ENCODE data around the gene ZBTB20. TPM values are rescaled to one million over a fixed set of nuclear protein-coding genes. Genes with fewer than 3 reads are reported as not detected.

ZBTB20 gene
- total RNA-seq, 1 experiment from 2014 or later, result 2.5 TPM

DNA sequence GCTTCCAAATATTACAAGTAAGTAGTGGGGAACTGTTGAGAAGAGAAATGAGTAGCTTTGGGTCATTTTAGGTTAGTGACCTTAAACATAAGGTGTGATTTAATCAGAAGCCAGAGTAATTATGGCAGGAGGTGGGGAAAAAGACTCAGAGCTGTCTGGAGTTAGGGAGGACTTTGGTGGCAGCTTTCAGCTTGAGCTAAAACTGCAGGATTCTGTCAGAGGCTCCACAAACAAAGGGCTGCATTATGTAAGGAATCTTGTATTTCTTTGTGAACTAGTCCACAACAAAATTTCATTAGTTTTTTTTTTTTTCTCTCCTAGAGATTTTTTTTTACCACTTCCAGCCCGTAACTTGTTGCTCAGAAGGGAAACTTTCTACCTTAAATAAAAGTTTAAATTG is 507.9 kb downstream of the ZBTB20 start:
- DNase-seq (ENCODE audit: low read depth), result no peak

DNA sequence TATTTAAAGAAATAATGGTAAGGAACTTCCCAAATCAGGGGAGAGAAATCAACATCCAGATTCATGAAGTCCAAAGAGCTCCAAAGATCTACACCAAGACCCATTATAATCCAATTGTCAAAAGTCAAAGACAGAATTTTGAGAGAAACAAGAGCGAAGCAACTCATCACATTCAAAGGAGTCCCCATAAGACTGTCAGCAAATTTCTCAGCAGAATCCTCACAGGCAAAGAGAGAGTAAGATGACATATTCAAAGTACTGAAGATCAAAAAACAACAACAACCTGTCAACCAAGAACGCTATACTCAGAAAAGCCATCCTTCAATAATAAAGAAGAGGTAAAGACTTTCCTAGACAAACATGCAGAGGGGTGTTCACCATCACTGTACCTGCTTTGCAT is 511.2 kb downstream of the ZBTB20 start:
- no peak for DNase-seq (ENCODE audit: low read depth)

DNA sequence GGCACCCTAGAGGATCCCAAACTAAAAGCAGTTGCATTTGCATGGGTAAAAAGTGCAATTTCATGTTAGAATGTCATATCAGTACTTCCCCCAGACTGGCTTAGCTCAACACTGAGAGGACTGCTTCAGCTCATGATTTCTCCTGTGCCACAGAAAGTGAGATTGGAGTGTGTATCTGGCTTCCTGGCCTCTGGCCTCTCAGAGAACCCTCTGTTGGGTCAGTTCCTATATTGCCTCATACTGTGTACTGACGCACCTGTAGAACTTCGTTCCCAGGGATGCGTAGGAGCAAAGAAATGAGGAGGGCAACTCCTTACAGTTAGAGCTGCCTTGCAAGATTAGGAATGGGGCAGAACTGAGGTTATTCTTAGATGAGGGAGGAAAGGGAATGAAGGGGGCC is 512.5 kb downstream of the ZBTB20 start:
- no peak for DNase-seq (ENCODE audit: low read depth)

DNA sequence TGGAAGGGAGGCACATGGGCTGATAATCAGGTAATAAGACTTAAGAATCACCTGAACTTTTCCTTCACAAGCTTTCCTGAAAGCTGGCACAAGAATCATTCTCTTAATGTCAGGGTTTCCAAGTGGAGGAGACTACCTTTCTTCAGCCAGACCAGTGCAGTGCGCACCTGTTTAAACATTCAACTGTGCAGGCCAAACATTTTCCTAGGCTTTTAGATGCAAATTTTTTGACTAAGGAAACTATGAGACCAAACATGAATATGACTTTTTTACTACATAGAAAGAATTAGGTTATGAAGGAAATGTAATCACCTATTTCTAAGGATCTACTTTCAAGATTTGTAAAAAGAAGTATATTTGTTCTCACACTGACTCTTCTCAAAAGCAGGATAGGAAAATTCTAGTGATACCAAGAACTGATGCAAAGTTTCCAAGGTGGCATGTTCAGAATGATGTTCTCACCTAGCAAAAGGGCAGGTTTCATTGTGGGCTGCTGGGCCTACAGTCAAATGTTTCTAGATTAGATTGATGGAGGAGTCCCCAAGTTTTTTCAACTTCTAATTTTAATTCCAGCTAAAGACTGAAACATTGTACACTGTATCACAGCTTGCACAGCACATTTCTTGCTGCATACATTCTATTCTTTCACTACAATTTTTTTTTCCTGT is 514.2 kb downstream of the ZBTB20 start:
- DNase-seq (ENCODE audit: low read depth), result no peak

DNA sequence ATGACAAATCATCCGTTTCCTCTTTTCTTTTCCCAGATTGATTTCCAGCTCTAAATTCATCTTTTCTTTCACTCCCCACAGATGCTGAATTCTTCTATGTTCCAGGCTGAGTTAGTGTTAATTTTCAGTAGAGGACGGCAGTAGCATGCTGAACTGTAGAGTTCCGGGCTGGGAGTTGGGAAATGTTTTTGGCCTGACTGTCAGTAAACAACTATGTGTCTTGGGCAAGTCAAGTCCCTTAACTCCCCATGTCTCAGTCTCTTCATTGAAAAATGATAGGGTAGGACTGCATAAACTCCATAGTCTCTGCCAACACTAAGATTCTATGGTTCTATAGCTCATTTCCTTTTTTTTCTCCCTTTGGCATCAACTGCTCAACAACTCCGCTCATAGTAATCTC is 519.3 kb downstream of the ZBTB20 start:
- no peak for DNase-seq (ENCODE audit: low read depth)

DNA sequence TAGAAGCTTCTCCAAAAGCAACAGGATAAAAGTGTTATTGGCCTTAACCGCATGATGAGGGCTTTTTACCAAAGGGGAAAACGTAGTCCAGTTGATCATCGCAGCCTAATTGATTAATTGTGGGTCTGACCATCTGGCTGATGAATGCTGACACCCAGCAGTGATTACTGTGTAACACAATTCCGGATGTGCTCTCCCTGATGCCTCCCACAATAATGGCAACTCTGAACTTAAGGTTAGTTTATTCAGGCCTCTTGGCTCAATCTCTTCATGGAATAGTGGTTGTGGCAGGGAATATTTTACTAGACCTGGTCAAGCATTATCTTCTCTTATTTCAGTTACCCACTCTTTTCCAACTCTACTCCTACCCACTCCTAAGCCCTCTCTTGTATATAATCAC is 520.3 kb downstream of the ZBTB20 start:
- no peak for DNase-seq (ENCODE audit: low read depth)

DNA sequence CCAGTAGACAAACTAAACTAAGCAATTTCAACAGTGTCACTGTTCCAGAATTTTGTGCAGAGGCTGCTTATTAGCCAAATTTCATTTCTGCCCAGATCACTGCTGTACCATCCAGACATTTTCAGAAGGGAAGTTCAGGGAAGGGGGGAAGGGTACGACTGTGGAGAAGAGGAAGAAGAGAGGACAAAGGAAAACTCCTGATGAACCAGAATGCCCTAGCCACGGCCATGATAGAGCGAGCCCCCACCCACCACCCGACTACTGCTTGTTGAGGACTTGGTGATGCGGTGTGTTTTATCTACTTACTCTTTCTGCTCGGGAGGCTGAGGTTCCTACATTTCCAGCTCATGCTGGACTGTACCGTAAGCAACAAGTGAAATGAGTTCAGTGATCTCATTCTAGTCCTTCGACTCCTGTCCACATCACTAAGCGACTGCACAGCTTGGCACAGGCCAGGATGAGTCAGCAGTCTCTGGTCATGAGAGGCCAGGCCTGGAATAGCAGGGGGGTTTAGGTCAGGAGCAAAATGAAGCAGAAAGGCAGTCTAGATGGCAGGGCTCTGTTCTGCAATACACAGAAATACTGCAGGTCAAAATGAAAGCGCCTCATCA is 522.4 kb downstream of the ZBTB20 start:
- peak; percentile 96 for DNase-seq (ENCODE audit: low read depth)

DNA sequence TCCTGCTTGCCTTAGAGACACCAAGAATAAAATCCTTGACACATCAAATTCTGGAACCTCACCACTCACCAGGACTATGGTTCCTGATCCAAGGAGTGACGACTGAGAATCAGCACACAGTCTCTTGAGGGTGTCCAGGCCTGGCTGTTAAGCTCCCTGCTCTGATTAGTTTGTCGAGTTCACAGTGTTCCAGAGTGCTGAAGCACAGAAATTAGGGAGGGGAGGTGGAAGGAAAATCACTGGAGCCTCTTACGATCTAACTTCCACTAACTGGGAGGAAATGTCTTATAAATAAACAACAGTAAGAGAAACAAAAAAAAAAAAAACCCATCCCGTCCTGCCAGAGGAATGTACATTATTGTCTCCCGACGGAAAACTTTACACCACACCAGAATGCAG is 523.0 kb downstream of the ZBTB20 start:
- peak; percentile 59 for DNase-seq (ENCODE audit: low read depth)

DNA sequence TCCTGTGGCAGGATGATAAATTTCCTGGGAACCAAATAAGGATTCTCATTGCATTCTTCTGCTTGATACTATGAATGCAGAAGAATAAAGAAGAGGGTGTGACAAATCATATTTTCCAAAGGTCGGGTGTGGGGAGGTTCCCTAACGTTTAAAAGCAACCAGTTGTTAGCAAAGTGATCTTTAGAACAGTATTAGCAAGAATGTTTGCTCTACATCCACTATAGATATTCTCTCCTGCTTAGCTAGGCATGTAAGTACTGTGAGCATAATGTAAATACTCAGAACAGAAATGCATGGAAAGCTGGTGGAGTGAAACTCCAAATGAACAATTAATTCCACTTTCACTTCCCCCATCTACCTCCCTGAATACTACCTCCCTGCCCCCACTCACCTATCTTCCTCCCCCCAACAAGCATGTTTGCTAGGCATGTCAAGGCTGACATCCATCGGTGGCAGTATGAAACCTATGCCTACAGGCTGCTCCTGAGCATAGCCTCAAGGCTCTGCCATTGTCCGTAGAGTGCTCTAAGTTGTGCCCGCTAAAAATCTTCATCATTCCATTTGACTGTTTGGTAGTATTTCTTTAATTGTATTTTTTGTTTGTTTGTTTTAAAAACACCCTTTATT is 523.6 kb downstream of the ZBTB20 start:
- DNase-seq (ENCODE audit: low read depth), result peak; percentile 45

DNA sequence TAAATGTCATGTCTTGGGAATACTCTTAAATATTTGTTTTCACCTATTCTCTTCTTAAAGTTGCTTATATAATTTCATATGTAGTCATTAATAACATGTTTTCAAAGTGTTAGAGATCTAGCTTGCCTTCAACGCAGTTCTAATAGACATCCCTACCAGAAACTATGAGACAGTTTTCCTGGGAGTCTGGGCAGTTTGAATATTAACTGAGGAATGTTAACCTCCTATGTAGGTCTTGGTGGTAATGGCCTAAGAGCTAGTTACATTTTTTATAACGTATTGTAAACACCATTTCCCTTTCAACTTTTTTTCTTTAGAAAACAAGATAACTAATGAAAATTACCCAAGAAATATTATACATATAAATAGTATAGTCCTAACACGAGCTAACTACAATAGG is 525.1 kb downstream of the ZBTB20 start:
- no peak for DNase-seq (ENCODE audit: low read depth)

DNA sequence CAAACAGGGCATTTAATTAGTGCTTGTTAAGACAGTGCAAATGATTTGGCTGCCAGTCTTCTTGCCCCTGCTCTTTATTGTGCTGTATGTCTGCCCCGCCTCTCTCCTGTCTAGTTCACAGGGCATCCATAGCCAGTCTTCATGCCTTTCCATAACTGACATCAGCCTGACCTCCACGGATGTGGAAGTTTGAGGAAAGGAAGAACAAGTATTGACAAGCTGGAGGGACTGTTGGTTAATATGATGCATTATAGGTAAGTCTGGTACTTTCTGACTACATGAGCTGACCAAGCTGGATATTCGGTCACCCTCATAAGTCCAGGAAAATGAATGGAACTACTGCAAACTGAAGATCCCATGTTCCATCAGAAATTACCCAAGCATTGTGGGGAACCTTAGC is 527.3 kb downstream of the ZBTB20 start:
- no peak for DNase-seq (ENCODE audit: low read depth)

DNA sequence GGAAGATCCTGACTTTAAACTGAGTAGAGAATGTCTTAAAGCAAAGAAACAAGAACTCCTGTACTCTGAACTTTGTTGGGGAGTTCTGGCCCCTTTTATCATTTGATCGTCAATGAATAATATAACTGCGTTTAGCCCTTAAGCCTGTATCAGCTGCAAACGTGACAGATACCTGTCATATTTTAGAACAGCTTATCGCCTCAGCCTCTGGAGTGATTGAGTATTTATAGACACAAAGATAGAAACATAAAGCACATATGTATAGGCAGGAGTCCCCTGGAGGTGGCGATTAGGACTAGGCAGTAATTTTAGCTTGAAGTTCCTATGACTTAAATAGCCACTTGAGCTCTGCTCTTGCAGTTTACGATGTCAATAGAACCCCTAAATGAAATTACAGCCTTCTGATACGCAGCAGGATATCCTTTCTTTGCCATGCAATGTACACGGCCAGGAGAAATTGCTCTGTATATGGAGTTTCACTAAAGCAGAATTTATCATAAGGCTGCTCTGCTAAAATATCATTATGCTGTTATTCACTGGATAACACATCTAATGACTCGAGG is 531.5 kb downstream of the ZBTB20 start:
- DNase-seq (ENCODE audit: low read depth), result no peak

DNA sequence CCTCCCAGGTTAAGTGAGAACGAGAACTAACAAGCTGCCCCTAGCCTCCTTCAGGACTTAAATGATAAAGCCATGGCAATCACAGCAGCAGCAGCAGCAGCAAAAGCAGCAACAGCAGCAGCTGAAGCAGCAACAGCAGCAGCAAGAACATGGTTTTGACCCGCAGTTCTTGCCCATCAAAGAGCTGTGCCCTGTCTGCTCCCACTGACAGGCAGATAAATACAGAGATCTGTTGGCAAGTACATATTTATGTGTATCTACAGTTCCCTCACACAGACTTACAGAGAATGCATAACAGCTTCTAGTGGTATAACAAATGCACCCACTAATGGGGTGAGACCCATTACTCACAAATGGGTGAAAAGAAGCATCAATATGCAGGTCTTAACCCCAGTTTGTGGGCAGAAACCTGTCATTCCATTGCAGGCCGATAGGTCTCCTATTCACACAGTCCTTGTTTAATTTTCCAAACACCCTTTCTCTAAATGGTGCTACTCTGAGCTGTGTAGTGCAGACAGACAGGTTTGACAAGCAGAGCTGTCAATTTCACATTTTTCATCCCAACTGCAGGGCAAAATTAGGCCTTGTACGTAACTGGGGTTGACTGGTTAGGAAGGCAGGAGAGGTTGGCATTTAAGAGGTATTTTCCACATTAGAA is 537.0 kb downstream of the ZBTB20 start:
- DNase-seq (ENCODE audit: low read depth), result no peak

DNA sequence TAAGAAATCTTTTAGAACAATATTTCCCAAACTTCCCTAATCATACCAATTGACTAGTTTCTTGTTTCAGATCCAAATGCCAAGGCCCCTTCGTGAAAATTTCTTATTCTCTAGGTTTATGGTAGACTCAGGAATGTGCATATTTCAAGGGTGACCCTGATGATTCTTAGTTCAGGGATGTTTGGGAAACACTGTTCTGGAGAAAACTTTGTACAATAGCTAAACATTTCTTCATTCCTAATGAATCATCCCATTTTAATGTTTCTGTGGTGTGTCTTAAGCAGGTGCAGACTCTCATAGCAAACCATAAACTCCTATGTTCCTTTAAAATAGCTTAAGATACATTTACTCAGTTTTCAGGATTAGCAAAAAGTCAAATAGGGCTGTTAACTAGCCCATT is 538.8 kb downstream of the ZBTB20 start:
- peak; percentile 11 for DNase-seq (ENCODE audit: low read depth)

DNA sequence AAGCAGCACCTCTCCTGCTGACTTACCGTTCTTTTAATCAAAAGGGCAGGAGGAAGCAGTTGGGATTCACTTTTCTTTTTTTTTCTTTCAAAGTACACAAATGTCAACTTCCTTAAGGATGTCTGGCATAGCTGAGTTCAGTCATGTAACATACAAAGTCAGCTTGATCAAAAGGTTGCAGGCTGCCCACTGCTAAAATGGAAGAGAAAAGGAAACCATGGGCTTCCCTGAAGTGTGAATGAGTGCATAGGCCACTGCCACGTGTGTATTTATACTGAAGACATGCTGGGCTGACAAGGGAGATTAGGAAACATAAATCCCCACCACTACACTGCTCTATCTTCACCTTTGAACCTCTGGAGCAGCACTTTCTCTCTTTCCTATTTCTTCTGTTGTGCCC is 540.8 kb downstream of the ZBTB20 start:
- no peak for DNase-seq (ENCODE audit: low read depth)

DNA sequence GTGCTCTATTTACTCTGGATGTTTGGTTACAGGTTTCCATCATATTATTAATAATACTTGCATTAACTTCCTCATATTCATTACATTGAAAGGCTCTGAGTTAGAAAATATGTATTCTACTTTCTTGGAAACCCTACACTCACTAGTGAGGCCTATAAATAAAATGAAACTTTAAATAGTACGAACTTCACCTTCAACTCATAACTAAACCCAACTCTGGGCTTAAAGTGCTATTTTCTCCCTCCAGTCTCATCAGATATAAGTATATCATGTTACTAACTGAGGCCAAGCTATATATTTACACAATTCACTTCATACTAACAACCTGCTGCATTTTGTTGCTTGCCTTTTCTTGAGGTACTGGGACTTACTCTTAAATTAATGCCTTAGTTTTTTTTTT is 546.5 kb downstream of the ZBTB20 start:
- DNase-seq (ENCODE audit: low read depth), result no peak

DNA sequence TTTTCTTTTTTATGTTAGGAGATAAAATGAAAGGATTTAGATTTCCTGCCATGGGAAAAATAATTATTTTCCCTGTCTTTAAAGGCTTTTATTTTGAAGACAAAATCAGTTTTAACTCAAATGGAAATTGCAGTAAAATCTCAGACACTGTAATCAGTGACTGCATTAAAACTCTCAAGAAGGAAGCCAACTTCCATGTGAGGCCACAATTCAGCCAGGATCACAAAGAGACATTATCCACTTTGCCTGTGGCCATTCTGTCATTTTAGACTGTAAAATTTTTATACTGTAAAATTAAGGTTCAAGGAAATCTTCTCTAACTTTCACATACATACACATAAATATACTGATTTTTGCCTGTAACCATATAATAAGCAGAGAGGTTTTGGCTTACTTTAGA is 549.2 kb downstream of the ZBTB20 start:
- DNase-seq (ENCODE audit: low read depth), result no peak

DNA sequence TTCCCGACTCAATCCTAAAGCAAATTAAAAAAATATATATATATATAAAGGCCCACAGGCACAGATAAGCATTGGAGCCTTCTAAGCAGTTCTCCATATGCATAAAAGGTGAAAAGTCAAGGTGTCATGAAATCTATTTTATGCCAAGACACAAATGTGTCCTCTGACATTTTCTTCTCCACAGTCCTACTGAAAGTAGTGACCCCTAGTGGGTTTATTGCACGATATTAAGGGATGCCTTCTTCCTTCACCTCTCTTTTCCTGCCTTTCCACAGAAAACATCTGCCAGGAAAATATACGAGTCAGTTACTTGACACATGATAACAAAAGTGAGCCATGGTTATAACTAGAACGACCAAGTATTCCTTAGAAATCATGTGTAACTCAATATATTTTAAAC is 550.1 kb downstream of the ZBTB20 start:
- peak; percentile 3 for DNase-seq (ENCODE audit: low read depth)

DNA sequence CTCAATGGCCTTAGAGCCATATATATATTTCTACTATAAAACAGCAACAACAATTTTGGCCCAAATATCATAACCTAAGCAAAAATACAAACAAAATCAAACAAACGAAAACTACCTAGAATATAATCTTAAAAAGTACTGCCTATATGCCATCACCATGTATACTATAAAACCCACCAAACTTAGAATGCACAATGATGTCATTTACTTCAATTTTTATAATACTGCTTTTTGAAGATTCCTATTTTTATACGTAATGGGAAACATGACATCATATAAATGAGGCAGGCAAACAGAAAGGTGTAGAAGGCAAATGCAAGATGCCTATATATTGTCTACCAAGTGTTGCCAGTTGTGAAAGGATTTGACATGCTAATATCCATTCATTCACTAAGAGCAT is 550.9 kb downstream of the ZBTB20 start:
- DNase-seq (ENCODE audit: low read depth), result no peak

DNA sequence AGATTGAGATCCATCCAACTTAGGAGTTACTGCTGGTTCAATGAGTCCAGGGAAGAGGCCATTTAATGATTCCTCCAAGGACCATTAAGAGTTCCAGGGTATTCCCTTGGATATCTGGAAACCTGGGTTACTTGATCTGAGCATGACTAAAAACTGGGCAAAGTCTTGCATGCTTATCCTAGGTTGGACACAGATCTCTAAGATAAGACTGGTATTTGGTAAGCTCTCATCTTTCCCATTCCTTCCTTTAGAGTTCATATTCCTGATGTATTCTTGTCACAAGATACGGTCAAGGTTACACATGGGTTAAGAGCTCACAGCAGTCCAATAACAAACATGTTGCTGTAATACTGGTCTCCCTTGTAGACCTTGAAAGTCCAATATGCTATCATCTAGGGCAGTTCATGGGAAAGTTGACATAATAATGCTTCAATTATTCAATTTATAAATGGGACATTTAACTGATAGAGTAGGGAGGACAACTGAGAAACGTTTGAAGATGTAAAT is 551.5 kb downstream of the ZBTB20 start:
- no peak for DNase-seq (ENCODE audit: low read depth)

DNA sequence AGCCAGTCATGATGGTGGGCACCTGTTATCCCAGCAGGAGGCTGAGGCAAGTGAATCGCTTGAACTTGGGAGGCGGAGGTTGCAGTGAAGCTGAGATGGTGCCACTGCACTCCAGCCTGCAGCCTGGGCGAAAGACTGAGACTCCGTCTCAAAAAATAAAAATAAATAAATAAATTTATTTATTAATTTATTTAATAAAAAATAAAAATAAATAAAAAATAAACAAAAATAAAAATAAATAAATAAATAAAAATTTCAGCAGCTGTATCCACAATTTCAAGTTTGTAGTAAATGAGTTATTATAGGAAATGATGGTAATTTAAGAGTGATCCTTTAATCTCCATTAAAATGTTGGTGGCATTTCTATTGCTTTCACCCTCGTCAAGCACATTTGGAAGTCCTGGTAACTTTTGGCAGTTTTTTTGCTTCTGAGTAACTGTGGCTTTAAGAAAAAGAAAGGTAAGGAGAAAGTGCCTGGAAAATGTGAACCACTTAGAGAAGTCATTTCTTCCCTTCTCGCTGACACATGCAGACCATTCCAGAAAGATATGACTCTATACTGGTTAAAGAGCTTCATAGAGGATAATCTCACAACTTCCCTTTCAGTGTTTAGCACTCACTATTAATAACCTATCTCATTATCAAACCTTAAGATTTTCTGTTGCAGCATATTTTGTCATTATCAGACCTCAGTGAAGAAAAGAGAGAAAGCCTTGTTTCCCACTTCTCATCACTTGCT is 556.6 kb downstream of the ZBTB20 start:
- no peak for DNase-seq (ENCODE audit: low read depth)

DNA sequence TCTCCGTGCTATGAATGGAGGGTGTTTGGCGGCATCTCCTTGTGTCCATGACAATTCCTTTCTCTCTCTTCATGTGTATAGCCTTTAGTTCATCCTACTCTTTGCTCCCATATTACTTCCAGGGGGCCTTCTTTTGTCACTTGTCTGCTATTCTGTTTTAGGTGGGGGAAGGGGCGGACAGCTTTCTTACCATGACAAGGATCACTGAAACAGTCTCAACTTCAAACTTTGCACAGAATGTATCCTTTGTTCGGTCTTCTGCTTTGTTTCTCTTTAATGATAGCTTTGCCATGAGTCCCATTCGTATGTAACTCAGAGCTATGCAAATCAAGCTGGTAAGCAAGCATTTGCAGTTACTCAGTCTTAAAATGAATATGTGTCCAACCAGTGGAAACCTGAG is 559.1 kb downstream of the ZBTB20 start:
- DNase-seq (ENCODE audit: low read depth), result no peak

Data from Daoy (cell line).